Astrocyte (in vitro differentiated cells and primary cell): Measurements from ENCODE around the gene CDK14.

Source experiments
- EZH2 ChIP-seq: IDR thresholded peaks from 2 replicates; pipeline ENCODE4 v1.6.1; 2012; ENCODE audit warnings: mild to moderate bottlenecking, low read length, inconsistent platforms; ENCODE audit not compliant: insufficient read depth
- TF ChIP-seq, protein P1 (sequence below): IDR thresholded peaks from 2 replicates; pipeline ENCODE4 v1.5.1; 2011; ENCODE audit warnings: low read depth, mild to moderate bottlenecking, inconsistent platforms, low read length, moderate library complexity; ENCODE audit not compliant: insufficient read depth

DNA sequence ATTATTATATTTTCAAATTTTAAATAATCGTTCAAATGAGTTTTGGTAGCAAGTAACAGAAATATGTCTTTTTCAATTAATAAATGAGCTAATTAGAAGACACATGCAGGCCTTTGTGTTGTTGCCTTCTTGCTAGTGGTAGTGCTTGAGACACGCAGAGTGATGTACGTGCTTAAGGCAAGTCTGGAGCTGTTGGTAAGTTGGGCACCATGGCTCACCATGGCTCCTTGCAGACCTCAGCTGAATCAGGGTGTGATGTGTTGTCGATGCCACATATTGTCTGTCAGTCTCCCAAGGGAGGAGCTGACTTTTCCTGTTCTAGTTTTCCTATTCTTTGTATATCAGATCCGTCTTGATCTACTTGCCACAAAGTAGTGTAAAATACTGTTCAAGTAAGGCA, 8.3 kb downstream of the CDK14 start:
- TF ChIP-seq, protein P1, sequence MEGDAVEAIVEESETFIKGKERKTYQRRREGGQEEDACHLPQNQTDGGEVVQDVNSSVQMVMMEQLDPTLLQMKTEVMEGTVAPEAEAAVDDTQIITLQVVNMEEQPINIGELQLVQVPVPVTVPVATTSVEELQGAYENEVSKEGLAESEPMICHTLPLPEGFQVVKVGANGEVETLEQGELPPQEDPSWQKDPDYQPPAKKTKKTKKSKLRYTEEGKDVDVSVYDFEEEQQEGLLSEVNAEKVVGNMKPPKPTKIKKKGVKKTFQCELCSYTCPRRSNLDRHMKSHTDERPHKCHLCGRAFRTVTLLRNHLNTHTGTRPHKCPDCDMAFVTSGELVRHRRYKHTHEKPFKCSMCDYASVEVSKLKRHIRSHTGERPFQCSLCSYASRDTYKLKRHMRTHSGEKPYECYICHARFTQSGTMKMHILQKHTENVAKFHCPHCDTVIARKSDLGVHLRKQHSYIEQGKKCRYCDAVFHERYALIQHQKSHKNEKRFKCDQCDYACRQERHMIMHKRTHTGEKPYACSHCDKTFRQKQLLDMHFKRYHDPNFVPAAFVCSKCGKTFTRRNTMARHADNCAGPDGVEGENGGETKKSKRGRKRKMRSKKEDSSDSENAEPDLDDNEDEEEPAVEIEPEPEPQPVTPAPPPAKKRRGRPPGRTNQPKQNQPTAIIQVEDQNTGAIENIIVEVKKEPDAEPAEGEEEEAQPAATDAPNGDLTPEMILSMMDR, result no peak
- TF ChIP-seq EZH2, result no peak
